HEK293T (cell line): ENCODE data around the gene DBP.

Experiments used
- ARNT ChIP-seq: fragments of 450-650 bp; IDR thresholded peaks from 2 replicates; pipeline ENCODE4 v1.6.1; 2017; ENCODE audit warnings: mild to moderate bottlenecking
- BHLHE40 ChIP-seq: fragments of 450-650 bp; IDR thresholded peaks from 2 replicates; pipeline ENCODE4 v1.6.1; 2016; ENCODE audit warnings: mild to moderate bottlenecking, moderate library complexity, borderline replicate concordance
- ELF4 ChIP-seq: fragments of 450-650 bp; IDR thresholded peaks from 2 replicates; pipeline ENCODE4 v1.6.1; 2017; ENCODE audit warnings: antibody characterized with exemption
- FOXA1 ChIP-seq: fragments of 450-650 bp; IDR thresholded peaks from 2 replicates; pipeline ENCODE4 v1.6.1; 2016; ENCODE audit warnings: mild to moderate bottlenecking
- FOXK2 ChIP-seq: fragments of 450-650 bp; IDR thresholded peaks from 2 replicates; pipeline ENCODE4 v1.6.1; 2016; ENCODE audit warnings: mild to moderate bottlenecking
- FOXM1 ChIP-seq: fragments of 450-650 bp; IDR thresholded peaks from 2 replicates; pipeline ENCODE4 v1.6.1; 2017; ENCODE audit warnings: mild to moderate bottlenecking, borderline replicate concordance
- HDGF ChIP-seq: fragments of 450-650 bp; IDR thresholded peaks from 2 replicates; pipeline ENCODE4 v1.6.1; 2017; ENCODE audit warnings: antibody characterized with exemption, borderline replicate concordance
- LEF1 ChIP-seq: fragments of 450-650 bp; IDR thresholded peaks from 2 replicates; pipeline ENCODE4 v1.6.1; 2017; ENCODE audit warnings: mild to moderate bottlenecking, borderline replicate concordance
- PKNOX1 ChIP-seq: fragments of 450-650 bp; IDR thresholded peaks from 2 replicates; pipeline ENCODE4 v1.6.1; 2016
- SP1 ChIP-seq: fragments of 450-650 bp; IDR thresholded peaks from 2 replicates; pipeline ENCODE4 v1.6.1; 2017
- SUZ12 ChIP-seq: fragments of 450-650 bp; IDR thresholded peaks from 2 replicates; pipeline ENCODE4 v1.6.1; 2016; ENCODE audit warnings: mild to moderate bottlenecking
- TARDBP ChIP-seq: fragments of 450-650 bp; IDR thresholded peaks from 2 replicates; pipeline ENCODE4 v1.6.1; 2016
- ZNF384 ChIP-seq: fragments of 450-650 bp; IDR thresholded peaks from 2 replicates; pipeline ENCODE4 v1.6.1; 2016

DNA sequence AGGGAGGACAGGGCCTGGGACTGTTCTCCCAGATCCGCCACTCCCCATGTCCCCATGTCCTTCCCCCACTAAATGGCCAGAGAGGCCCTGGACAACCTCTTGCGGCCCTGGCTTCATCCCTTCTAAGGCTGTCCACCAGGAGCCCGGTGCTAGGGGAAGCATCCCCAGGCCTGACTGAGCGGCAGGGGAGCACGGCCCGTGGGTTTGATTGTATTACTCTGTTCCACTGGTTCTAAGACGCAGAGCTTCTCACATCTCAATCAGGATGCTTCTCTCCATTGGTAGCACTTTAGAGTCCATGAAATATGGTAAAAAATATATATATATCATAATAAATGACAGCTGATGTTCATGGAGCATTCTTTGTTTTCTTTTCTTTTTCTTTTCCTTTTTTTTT, 29.8 kb downstream of the DBP start:
- no peak for TF ChIP-seq SP1
- TF ChIP-seq FOXM1: no peak
- no peak for TF ChIP-seq LEF1
- no peak for TF ChIP-seq FOXA1
- TF ChIP-seq BHLHE40: no peak
- no peak for TF ChIP-seq ZNF384
- no peak for TF ChIP-seq HDGF
- no peak for TF ChIP-seq ELF4
- no peak for TF ChIP-seq FOXK2
- TF ChIP-seq SUZ12: no peak
- no peak for TF ChIP-seq ARNT
- no peak for TF ChIP-seq TARDBP
- TF ChIP-seq PKNOX1: no peak
